GM19324 (cell line): Measurements from ENCODE around the gene MED19.
"Not testable (repeated sequence)": the region's sequence is repeated elsewhere in the genome, so short reads cannot be mapped to it uniquely, and the experiment has no call there.

ENCODE experiments used
- ATAC-seq: cut with Tn5 transposase; IDR thresholded peaks from one replicate; pipeline ENCODE4 v1.9.1; 2021; ENCODE audit warnings: mild to moderate bottlenecking, moderate library complexity; ENCODE audit not compliant: unreplicated experiment, low FRiP score

MED19 gene

DNA sequence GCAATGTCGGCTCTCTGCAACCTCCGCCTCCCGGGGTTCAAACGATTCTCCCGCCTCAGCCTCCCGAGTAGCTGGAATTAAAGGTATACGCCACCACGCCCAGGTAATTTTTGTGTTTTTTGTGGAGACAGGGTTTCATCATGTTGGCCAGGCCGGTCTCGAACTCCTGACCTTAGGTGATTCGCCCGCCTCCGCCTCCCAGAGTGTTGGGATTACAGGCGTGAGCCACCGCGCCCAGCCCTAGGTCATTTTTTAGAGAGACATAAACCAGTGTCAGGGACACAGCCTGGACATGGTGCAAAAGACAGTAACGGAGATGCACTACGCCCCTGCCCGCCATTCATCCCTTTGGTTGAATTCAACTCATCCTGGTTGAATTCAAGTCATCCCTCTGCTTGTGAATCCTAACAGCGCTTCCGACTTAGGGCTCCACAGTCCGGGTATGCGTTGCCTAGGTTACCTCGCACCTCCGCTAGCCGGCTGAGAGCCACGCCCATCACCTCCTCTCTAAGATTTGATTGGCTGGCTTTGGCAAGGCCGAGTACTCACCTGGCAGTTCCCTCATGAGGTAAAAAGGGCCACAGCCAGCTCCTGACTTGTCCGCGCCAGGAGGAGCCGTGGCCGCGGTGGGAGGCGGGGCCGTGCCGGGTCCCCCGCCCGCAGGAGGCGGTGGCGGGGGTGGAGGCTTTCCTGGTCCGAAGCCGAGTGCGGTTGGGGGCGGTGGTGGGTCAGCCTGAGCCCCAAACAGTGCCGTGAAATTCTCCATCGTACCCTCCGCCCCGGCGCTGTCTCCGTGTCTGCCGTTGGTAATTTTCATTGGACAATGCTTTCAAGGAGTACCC lies at the start of gene MED19:
MED19 (minus strand) TSS at position 802 of the 842 bp plus-strand sequence; CDS start at position 766, 36 bp downstream.
- ATAC-seq = peak; percentile 44

DNA sequence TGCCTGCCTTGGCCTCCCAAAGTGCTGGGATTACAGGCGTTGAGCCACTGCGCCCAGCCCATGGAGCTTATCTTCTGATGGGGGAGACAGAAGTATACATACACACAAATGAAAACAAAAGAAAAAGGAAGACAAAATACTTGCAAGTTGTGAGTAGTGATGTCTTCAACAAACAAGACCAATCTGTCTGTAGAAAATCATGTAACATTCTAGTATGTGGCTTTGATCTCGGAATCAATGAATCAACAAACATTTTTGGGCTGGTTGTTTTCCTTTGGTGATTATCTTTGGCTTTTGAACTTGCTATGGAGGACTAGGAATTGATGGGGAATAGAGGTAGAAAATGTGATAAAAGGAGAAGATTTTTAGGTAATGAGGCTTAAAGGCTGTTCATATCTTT lies 46.2 kb upstream of the MED19 start:
- no peak for ATAC-seq

DNA sequence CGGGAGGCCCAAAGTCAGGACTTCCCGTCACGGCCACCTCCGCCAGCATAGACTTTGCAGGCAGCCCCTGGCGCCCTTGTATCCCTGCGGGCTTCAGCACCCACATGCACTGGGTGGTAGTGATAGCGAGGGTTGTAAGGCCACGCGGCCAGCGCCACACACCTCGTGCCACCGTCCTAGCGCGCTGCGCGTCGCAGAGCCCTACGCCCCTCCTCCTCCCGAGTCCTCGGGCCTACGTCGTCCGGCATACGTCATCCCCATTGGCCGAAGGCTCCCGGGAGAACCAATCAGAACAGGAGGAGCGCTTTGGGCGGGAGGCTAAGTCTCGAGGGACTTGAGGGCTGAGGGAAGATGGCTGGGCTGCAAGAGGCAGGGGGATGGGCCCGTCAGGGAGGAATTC lies 40.9 kb upstream of the MED19 start:
- ATAC-seq = no peak

DNA sequence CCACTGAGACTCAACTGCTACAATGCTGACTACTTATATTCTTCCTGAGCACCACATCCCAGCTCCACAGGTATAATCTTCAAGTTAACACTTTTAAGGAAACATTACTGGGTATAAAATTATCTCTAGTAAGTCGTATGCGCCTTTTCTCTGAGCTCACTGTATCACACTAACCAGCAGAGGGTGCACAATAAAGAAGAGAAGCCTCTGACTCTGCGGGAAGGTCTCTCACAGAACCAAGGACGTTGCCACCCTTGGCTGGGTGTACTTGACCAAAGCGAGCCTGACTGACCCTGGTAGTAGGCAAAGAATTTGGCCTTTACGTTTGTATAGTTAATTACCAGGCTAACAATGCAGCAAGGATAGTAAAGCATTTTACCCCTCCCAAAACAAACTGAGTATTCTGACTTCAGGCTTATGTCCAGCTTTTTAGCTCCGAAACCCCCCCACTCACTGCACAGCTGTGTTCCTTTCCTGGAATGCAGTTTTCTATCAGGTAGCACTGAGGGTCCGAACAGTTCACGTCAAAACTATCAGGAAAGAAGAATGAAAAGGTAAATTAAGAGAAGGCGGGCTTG lies 39.8 kb upstream of the MED19 start, which contains the start of gene BTBD18:
BTBD18 (minus strand) TSS at position 144 of the 578 bp plus-strand sequence. CDS start 631 bp downstream, outside the sequence.
- no peak for ATAC-seq

DNA sequence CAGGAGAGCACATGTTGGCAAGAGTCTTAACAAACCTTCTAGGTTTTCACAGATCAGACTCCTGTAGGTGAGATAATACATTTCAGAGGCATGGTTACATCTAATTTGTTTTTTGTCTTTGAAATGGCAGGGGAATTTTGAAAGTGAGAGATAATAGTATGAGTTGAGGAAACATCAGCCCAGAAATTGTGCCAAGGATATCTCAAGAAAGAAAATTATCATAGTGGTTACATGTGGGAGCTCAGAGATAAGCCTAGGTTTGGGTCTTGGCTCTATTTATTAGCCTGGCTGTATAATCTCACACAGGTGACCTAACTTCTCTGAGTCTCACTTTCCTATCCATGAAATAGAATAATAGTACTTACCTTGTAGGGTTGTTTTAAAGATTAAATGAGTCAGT lies 39.2 kb upstream of the MED19 start:
- ATAC-seq = no peak

GRCh38 chr11:57746920-57747319 lies 34.9 kb upstream of the MED19 start:
- no peak for ATAC-seq

DNA sequence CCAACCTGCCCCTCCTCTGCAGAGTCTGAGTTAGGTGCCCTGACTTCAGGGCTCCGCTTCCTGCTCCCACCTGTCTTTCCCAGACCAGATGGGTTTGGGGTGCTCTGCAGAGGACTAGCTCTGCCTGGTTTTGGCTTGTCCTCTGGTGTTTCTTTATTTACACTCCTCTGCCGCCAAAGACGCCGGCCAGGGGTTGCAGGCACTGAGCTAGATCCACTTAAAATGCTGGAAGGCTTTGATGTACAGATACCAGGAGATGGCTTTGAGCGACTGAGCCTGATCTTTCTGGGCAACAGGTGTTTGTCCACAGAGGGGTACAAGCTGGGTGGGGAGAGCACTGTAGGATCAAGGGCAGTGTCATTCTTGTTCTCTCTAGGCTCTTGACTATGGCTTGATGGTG lies 33.2 kb upstream of the MED19 start:
- ATAC-seq = no peak

DNA sequence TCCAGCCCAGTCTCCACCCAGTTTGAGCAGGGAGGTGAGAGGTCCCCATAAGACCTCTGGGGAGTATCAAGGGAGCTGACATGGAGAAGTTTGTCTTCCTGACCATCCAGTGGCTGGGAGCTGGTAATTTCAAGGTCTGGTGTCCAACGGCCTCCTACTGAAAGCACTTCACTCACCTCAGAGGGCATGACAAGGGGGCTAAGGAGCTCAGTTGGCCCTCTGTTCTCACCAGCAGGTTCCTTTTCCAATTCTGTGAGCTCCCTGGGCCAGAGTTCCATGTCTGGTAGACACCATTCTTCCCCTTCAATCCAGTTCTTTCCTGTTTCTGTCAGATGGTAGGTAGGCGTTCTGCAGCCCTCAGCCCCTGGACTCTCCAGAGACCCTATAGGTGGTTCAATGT lies 32.3 kb upstream of the MED19 start:
- no peak for ATAC-seq

DNA sequence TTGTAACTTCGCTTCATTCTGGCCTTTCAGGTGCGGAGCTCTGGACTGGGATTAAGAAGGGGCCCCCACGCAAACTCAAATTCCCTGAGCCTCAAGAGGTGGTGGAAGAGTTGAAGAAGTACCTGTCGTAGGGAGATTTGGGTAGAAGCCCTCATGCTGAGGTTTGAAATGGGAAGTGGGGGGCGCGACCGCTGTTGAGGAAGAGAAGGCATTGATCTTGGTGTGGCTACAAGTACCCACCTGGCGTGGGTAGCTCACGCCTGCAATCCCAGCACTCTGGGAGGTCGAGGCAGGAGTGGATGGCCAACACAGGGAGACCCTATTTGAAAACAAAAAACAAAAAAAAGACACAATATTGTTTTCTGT lies 30.1 kb upstream of the MED19 start:
- ATAC-seq = no peak

- ATAC-seq = peak; percentile 93
Measured at GRCh38 chr11:57741132-57742086, 29.4 kb upstream of the MED19 start, which contains the start of gene SELENOH. Gene SELENOH (plus strand): TSS chr11:57741491. CDS start chr11:57741596, 105 bp downstream.

- ATAC-seq = no peak
Measured at GRCh38 chr11:57735619-57736298, 23.7 kb upstream of the MED19 start.

GRCh38 chr11:57732661-57733060 lies 20.6 kb upstream of the MED19 start:
- no peak for ATAC-seq

GRCh38 chr11:57729479-57729878 lies 17.5 kb upstream of the MED19 start:
- no peak for ATAC-seq

- ATAC-seq = no peak
Measured at GRCh38 chr11:57728829-57729228, 16.8 kb upstream of the MED19 start.

GRCh38 chr11:57727185-57727584 lies 15.2 kb upstream of the MED19 start:
- ATAC-seq = no peak

- not testable (repeated sequence) for ATAC-seq
Measured at GRCh38 chr11:57716726-57717125, 4.7 kb upstream of the MED19 start.

GRCh38 chr11:57713835-57714234 lies 1.8 kb upstream of the MED19 start:
- ATAC-seq = no peak

GRCh38 chr11:57712256-57713150 lies 488 bp upstream of the MED19 start, which contains the start of gene TMX2:
Gene TMX2 (plus strand): TSS chr11:57712593. CDS start chr11:57712619, 26 bp downstream.
- ATAC-seq = peak; percentile 95

GRCh38 chr11:57709802-57710367 lies 2.1 kb downstream of the MED19 start:
- ATAC-seq = no peak
